H1 (cell line): ENCODE measurements around the gene STEAP3. TPM values are rescaled to one million over a fixed set of nuclear protein-coding genes. Genes with fewer than 3 reads are reported as not detected.

Source experiments
- CTCF ChIA-PET: fragments of 300-600 bp; sonication (Branson Sonifier 250); formaldehyde crosslinking; loops from one replicate; lab custom pipeline; 2021; ENCODE audit not compliant: partially characterized antibody; lab: Charles Lee
- POLR2A ChIA-PET: fragments of 300-600 bp; sonication (Branson Sonifier 250); formaldehyde crosslinking; loops from one replicate; lab custom pipeline; 2021; ENCODE audit warnings: inconsistent platforms; ENCODE audit not compliant: partially characterized antibody; lab: Charles Lee
- DNase-seq, 2 experiments: peaks; one replicate each; pipeline versions ENCODE4 v3.0.0 to v3.0.0-alpha.2; 2010 to 2022; ENCODE audit warnings: low spot score in 2 of 2, low read depth in 1 of 2, mixed read lengths in 1 of 2
- FAIRE-seq: peaks from 2 replicates; lab custom pipeline; 2011; peaks lifted over from hg19 to GRCh38; lab: Jason Lieb, UNC
- H2AFZ ChIP-seq: 2 replicates; pipeline ENCODE4 v1.8.1; 2012; ENCODE audit warnings: low read length, inconsistent platforms
- H2AK5ac ChIP-seq: 2 replicates; pipeline ENCODE4 v1.6.1; 2013; ENCODE audit warnings: low read depth, low read length
- H2BK120ac ChIP-seq: replicated peaks from 2 replicates; pipeline ENCODE3; 2013; ENCODE audit warnings: low read depth, low read length, inconsistent platforms
- H2BK12ac ChIP-seq: 2 replicates; pipeline ENCODE4 v1.6.1; 2013; ENCODE audit warnings: low read depth, low read length
- H2BK15ac ChIP-seq: 2 replicates; pipeline ENCODE4 v1.6.1; 2013; ENCODE audit warnings: low read length
- H2BK20ac ChIP-seq: 2 replicates; pipeline ENCODE4 v1.6.1; 2013; ENCODE audit warnings: low read length
- H2BK5ac ChIP-seq: 2 replicates; pipeline ENCODE4 v1.6.1; 2013; ENCODE audit warnings: low read depth, low read length
- H3K14ac ChIP-seq: 2 replicates; pipeline ENCODE4 v1.6.1; 2013; ENCODE audit warnings: inconsistent platforms; ENCODE audit not compliant: insufficient read length
- H3K18ac ChIP-seq: 2 replicates; pipeline ENCODE4 v1.6.1; 2013; ENCODE audit warnings: low read length; ENCODE audit errors: extremely low read depth
- H3K23ac ChIP-seq: 2 replicates; pipeline ENCODE4 v1.6.1; 2013; ENCODE audit warnings: inconsistent platforms; ENCODE audit not compliant: insufficient read length
- H3K23me2 ChIP-seq: 2 replicates; pipeline ENCODE4 v1.6.1; 2013; ENCODE audit warnings: low read depth, low read length
- H3K27ac ChIP-seq: 2 replicates; pipeline ENCODE4 v1.6.1; 2011; ENCODE audit warnings: low read depth, low read length, inconsistent platforms
- H3K27me3 ChIP-seq, 4 experiments: replicated peaks in 1 of 4; 1 replicate in 1 of 4; 2 replicates in 3 of 4; pipeline versions ENCODE4 v1.6.1 to v1.8.1; 2011 to 2013; ENCODE audit warnings: low read length in 3 of 4, mild to moderate bottlenecking in 3 of 4, inconsistent platforms in 2 of 4, mixed read lengths in 2 of 4, moderate library complexity in 1 of 4; ENCODE audit not compliant: control insufficient read depth in 3 of 4, insufficient read depth in 3 of 4; ENCODE audit errors: extremely low read depth in 1 of 4
- H3K36me3 ChIP-seq, 4 experiments: 2 replicates each; pipeline versions ENCODE4 v1.6.1 to v1.8.1; 2011 to 2013; ENCODE audit warnings: mild to moderate bottlenecking in 4 of 4, low read length in 3 of 4, moderate library complexity in 2 of 4, control low read depth in 1 of 4, inconsistent platforms in 1 of 4; ENCODE audit not compliant: insufficient read depth in 4 of 4, control insufficient read depth in 2 of 4
- H3K4ac ChIP-seq: replicated peaks from 2 replicates; pipeline ENCODE3; 2013; ENCODE audit warnings: low read length, low read depth, mixed read lengths, inconsistent platforms; ENCODE audit not compliant: insufficient read length
- H3K4me1 ChIP-seq, 4 experiments: replicated peaks in 1 of 4; 1 replicate in 1 of 4; 2 replicates in 3 of 4; pipeline versions ENCODE4 v1.6.1 to v1.8.1; 2011 to 2013; ENCODE audit warnings: low read length in 3 of 4, inconsistent platforms in 2 of 4, mixed read lengths in 1 of 4; ENCODE audit not compliant: insufficient read depth in 4 of 4, control insufficient read depth in 3 of 4
- H3K4me2 ChIP-seq, 2 experiments: 2 replicates each; pipeline versions ENCODE4 v1.6.1 to v1.8.1; 2011 to 2013; ENCODE audit warnings: low read depth in 2 of 2, low read length in 2 of 2, control low read depth in 1 of 2, inconsistent platforms in 1 of 2, mild to moderate bottlenecking in 1 of 2; ENCODE audit not compliant: insufficient read depth in 1 of 2
- H3K4me3 ChIP-seq, 4 experiments: fragments of 200-600, 300-600 bp in 1 of 4; sonication (generic), shearing (Covaris generic), sonication (Bioruptor Twin) in 1 of 4; 2 replicates each; pipeline versions ENCODE4 v1.5.1 to v1.8.1; 2011 to 2016; ENCODE audit warnings: low read length in 4 of 4, low read depth in 3 of 4, control low read depth in 2 of 4, inconsistent platforms in 2 of 4, mild to moderate bottlenecking in 2 of 4, mixed read lengths in 1 of 4, moderate library complexity in 1 of 4; ENCODE audit not compliant: insufficient read depth in 2 of 4; ENCODE audit errors: extremely low read depth in 1 of 4
- H3K56ac ChIP-seq: replicated peaks from 2 replicates; pipeline ENCODE3; 2013; ENCODE audit warnings: low read depth, mild to moderate bottlenecking, mixed read lengths, low read length, inconsistent platforms; ENCODE audit not compliant: insufficient read length
- H3K79me1 ChIP-seq: 2 replicates; pipeline ENCODE4 v1.6.1; 2013; ENCODE audit warnings: low read depth, low read length, control low read depth
- H3K79me2 ChIP-seq, 2 experiments: 2 replicates each; pipeline versions ENCODE4 v1.6.1 to v1.8.1; 2012 to 2013; ENCODE audit warnings: low read length in 2 of 2, mild to moderate bottlenecking in 2 of 2, inconsistent platforms in 1 of 2; ENCODE audit not compliant: insufficient read depth in 2 of 2, control insufficient read depth in 1 of 2
- H3K9ac ChIP-seq, 4 experiments: replicated peaks in 1 of 4; 1 replicate in 1 of 4; 2 replicates in 3 of 4; pipeline versions ENCODE4 v1.6.1 to v1.8.1; 2011 to 2013; ENCODE audit warnings: low read depth in 3 of 4, low read length in 3 of 4, control low read depth in 2 of 4, mild to moderate bottlenecking in 2 of 4, moderate library complexity in 2 of 4, inconsistent platforms in 1 of 4; ENCODE audit errors: extremely low read depth in 1 of 4
- H3K9me3 ChIP-seq, 2 experiments: 2 replicates each; pipeline versions ENCODE4 v1.6.1 to v1.8.1; 2012 to 2013; ENCODE audit warnings: mild to moderate bottlenecking in 2 of 2, moderate library complexity in 2 of 2, control low read depth in 1 of 2, inconsistent platforms in 1 of 2, low read depth in 1 of 2, low read length in 1 of 2, mixed read lengths in 1 of 2; ENCODE audit not compliant: insufficient read depth in 2 of 2
- H4K20me1 ChIP-seq, 2 experiments: replicated peaks in 1 of 2; 2 replicates each; pipeline versions ENCODE3 to v1.8.1; 2011 to 2013; ENCODE audit warnings: inconsistent platforms in 2 of 2, low read length in 2 of 2, mild to moderate bottlenecking in 1 of 2; ENCODE audit not compliant: insufficient read depth in 2 of 2, control insufficient read depth in 1 of 2
- H4K5ac ChIP-seq: 2 replicates; pipeline ENCODE4 v1.6.1; 2013; ENCODE audit warnings: low read length, low read depth, mixed read lengths, inconsistent platforms; ENCODE audit not compliant: insufficient read length
- H4K8ac ChIP-seq: 2 replicates; pipeline ENCODE4 v1.8.0; 2013; ENCODE audit warnings: mild to moderate bottlenecking, moderate library complexity, low read length, inconsistent platforms; ENCODE audit not compliant: insufficient read depth; ENCODE audit errors: extremely low read depth
- H4K91ac ChIP-seq: replicated peaks from 2 replicates; pipeline ENCODE3; 2013; ENCODE audit warnings: low read length, mixed read lengths, inconsistent platforms; ENCODE audit not compliant: insufficient read length
- BCL11A ChIP-seq, 2 experiments: IDR thresholded peaks; one replicate each; pipeline ENCODE4 v1.6.1; 2011; ENCODE audit warnings: low read depth in 2 of 2, low read length in 2 of 2, mild to moderate bottlenecking in 2 of 2
- E2F6 ChIP-seq: IDR thresholded peaks from 2 replicates; pipeline ENCODE4 v1.6.1; 2012; ENCODE audit warnings: inconsistent platforms
- SP1 ChIP-seq: IDR thresholded peaks from 2 replicates; pipeline ENCODE4 v1.6.1; 2011; ENCODE audit warnings: low read depth, low read length
- WGBS, 2 experiments: shearing (Covaris generic) in 1 of 2; methylation state at CpG; one replicate each; pipeline versions ENCODE4 v1.1.6 to v1.1.7; 2013 to 2015; ENCODE audit warnings: low lambda C conversion rate in 2 of 2, mixed read lengths in 2 of 2, inconsistent platforms in 1 of 2, low coverage in 1 of 2, missing lambda C conversion rate in 1 of 2; ENCODE audit not compliant: insufficient replicate concordance in 2 of 2, insufficient coverage in 1 of 2, insufficient read length in 1 of 2; ENCODE audit errors: extremely low coverage in 1 of 2, missing lambda C conversion rate in 1 of 2; 5-methylcytosine and 5-hydroxymethylcytosine counted together
- polyA plus RNA-seq, 7 experiments: library from polyadenylated mRNA; depleted of rRNA in 3 of 7; stranded (reverse) in 5 of 7; unstranded in 2 of 7; fragments of >200 nt in 5 of 7; fragments of 200-250 nt in 2 of 7; gene quantifications; 1 replicate in 5 of 7; 2 replicates in 1 of 7; 4 replicates in 1 of 7; pipeline versions ENCODE4 v1.2.1 to v1.2.3, GENCODE V29; 2011 to 2013; ENCODE audit warnings: missing spikeins in 2 of 7, mixed read lengths in 2 of 7
- total RNA-seq: library from RNA; stranded (reverse); fragmentation: NEBNext Ultra II Directional; extraction: Animal tissue kit (Norgen Biotek cat#: 25700); gene quantifications from 2 replicates; pipeline ENCODE4 v1.2.1, GENCODE V29; 2021

The STEAP3 gene
- total and polyA plus RNA-seq, 2 of the 8 experiments (the other 6 are each of a cell fraction or from before 2014, with no cell fraction given), result 21.7 to 27.9 TPM

GRCh38 chr2:119263656-119264055 lies 40.0 kb downstream of the STEAP3 start:
- no peaks in the 10 kb centered on the region for H3K79me1 ChIP-seq
- H4K91ac ChIP-seq, result no peak overlapping the region
- no peak overlapping the region for H3K4ac ChIP-seq
- no peak overlapping the region for H2BK12ac ChIP-seq
- H3K9ac ChIP-seq, result no peak overlapping the region
- H2BK5ac ChIP-seq, result no peak overlapping the region
- peaks cover 5 to 7% (median 5%) of the 10 kb centered on the region in 4 experiments for H3K4me1 ChIP-seq
- H3K18ac ChIP-seq, result no peak overlapping the region
- no peak for FAIRE-seq
- H2BK20ac ChIP-seq, result no peak overlapping the region
- no peak overlapping the region for H2AFZ ChIP-seq
- H3K23ac ChIP-seq, result no peak overlapping the region
- peaks cover 5% of the 10 kb centered on the region; the same call in 1 of the 2 replicates for H3K23me2 ChIP-seq
- H3K4me3 ChIP-seq, result no peak overlapping the region
- no peaks in the 10 kb centered on the region; a peak in 1 of 7 replicates for H3K27me3 ChIP-seq
- CTCF ChIA-PET, result interaction anchor here (0.8 to 4.3 kb wide), 22 partner anchors 11 to 380 kb away, joined by 3 to 57 read pairs (median 5); partner anchors contain the start of gene STEAP3
- no peaks in the 10 kb centered on the region for H4K20me1 ChIP-seq
- POLR2A ChIA-PET, result interaction anchor here (1.1 to 1.6 kb wide), 2 partner anchors 13 to 43 kb away, joined by 3 read pairs; no protein-coding TSS in a partner anchor
- H3K27ac ChIP-seq, result no peak overlapping the region
- no peak overlapping the region for H2BK15ac ChIP-seq
- no peak overlapping the region for H3K4me2 ChIP-seq
- H3K9me3 ChIP-seq, result no peaks in the 10 kb centered on the region
- no peak overlapping the region for H2AK5ac ChIP-seq
- no peak overlapping the region for H4K5ac ChIP-seq
- no peaks in the 10 kb centered on the region for H3K36me3 ChIP-seq
- no peak overlapping the region for H4K8ac ChIP-seq
- H3K79me2 ChIP-seq, result no peaks in the 10 kb centered on the region
- H3K56ac ChIP-seq, result no peak overlapping the region
- TF ChIP-seq SP1, result no peak
- peak; percentile 44; the same call in 1 of the 2 replicates for TF ChIP-seq E2F6
- no peak for TF ChIP-seq BCL11A (IDR thresholded peaks at IDR 0.05; ENCODE audit: low read depth in 2 of 2, low read length in 2 of 2)
- WGBS, 2 experiments, result 85% methylated on average over 5 of the region's 5 CpGs; no CpG with 5 or more reads in 1 of the 2 experiments
- H3K14ac ChIP-seq, result no peak overlapping the region
- no peak for DNase-seq
- H2BK120ac ChIP-seq, result no peak overlapping the region
